Stimulated activated CD4-positive, alpha-beta T cell treated with anti-CD3 and anti-CD28 coated beads, Interleukin-2, amount 100 ng/mL, for 48 hours (primary cell): ENCODE results near the gene TRIB2.
"Not testable (repeated sequence)": the region's sequence is repeated elsewhere in the genome, so short reads cannot be mapped to it uniquely, and the experiment has no call there.

Experiments used
- DNase-seq, 2 donors: peaks; one replicate each; pipeline ENCODE4 v3.0.0-alpha.2; 2020

TRIB2 gene

DNA sequence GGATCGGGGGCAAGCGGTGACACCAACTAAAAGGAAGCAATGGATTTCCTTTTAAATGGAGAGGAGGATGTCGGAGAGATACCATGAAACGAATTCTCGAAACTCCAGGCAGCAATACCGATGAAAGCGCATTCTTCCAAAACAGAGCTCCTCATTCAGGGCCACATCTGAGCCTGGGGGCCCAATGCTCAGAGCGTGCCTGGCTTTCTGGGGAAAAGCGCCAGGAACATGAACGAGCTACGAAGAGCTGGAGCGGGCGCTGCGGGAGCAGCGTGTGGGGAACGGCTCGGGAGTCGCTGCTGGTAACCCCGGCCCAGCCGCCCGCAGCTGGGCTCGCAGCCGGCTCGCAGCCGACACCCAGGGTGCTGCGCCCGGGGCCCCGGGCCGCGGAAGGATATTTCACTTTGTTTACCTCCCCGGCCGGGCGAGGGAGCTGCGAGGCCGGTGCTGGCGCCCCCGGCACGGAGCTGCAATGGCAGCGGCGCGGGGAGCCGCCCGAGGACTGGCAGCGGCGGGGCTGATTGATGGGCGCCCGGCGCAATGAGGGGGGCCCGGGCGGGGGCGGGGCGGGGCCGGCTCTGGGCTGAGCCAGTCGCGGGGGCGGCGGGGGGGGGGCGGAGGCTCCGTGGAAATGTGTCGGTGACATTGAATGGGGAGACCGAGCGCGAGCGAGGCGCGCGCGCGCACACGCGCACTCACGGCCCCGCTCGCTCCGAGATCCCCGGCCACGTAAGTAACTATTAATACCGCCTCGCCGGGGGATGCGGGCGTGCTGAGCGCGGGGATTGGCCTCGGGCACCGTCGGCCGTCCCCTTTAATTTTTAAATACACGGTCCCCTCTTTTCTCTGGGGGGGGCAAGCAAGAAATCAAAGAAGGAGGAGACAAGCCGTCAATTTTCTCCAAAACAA, at the start of gene TRIB2:
TRIB2 (plus strand) TSS at position 655 of the 909 bp plus-strand sequence. CDS start 1,372 bp downstream, outside the sequence.
- DNase-seq: peak; percentile 70 to 77

DNA sequence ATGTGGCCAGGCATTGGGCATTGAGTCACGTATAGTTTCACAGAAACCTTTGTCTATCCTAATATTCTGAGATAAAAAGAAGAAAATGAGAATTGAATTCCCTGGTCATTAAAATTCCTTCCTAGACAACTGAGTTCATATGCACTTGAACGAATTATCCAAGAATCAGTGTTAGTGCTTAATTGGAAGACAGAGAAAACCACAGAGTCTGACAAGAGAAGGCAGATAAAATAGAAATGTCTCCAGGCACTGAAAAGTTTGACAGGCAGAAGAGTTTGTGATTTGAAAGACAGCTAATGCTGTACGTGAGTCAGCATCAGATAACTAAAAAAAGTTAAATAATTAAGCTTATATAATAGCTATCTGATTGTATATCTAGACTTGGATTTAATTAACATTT, 47.7 kb upstream of the TRIB2 start:
- no peak for DNase-seq

GRCh38 chr2:12672711-12673315, 43.9 kb upstream of the TRIB2 start:
- DNase-seq: no peak

DNA sequence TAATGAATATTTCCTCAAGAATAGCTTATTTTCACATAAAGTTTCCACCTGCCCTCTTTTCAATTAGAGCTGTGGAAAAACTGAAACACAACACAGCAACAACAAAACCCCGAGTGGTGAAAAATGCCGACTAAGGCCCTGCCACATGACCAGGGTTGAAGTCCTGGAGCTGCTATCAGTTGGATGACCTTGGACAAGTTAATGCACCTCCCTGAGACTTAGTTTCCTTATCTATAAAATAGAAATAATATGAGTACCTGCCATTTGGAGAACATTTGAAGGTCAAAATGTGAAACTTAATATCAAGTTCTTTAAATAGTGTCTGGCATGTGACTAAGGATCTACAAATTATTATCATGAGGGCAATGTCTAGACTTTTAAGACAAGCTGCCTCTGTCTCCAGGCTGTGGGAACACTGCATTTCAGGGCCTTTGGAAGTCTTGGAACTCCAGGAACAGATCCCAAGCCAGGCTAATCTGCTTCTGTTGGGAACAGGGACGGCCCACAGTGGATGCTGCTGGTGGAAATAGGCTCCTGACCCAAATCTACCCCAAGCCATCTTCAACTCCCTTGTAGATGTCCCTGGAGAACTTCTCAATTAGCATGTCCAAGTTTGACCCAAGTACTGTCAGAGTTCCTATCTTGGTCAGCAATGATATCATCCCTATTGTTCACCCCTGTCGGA, 42.0 kb upstream of the TRIB2 start:
- DNase-seq: no peak

DNA sequence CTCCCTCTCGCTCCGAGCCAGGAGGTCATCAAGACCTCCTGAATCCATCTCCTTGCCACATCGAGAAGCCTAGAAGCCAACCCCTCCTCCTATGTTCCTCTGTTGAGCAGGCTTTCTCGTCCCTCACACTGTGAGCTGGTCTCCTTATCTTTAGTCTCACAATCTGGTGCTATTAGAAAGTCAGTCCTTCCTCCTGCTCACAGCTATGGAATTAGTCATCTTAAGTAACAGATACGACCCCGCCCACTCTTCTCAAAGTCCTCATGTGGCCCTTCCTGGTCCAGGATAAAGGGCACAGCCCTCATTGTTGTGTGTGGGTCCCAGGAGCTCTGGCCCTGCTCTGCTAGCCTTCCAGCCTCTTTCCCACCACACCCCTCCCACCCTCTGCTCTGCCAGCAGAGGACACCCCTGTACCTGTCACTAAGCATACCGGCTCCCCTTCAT, 41.4 kb upstream of the TRIB2 start:
- DNase-seq: no peak

DNA sequence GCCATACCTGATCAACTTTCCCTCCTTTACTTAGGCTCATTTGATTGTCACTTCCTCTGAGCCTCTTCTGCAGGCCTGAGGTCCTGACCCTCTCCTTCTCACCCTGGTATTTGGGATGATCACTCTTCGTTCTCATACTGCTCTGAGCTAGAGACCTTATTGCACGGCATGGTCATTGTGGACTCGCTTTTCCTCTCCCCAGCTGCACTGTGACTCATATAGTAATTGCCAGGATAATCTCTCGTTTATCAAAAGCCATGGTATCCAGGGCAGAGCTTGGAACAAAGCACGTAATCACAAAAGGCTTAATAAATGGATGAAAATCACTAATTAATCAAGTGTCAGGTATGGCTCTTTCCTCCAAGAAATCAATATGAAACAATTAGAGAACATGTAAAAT, 40.9 kb upstream of the TRIB2 start:
- no peak for DNase-seq

- no peak for DNase-seq
These were observed 40.0 kb upstream of the TRIB2 start for GRCh38 chr2:12676771-12677170.

DNA sequence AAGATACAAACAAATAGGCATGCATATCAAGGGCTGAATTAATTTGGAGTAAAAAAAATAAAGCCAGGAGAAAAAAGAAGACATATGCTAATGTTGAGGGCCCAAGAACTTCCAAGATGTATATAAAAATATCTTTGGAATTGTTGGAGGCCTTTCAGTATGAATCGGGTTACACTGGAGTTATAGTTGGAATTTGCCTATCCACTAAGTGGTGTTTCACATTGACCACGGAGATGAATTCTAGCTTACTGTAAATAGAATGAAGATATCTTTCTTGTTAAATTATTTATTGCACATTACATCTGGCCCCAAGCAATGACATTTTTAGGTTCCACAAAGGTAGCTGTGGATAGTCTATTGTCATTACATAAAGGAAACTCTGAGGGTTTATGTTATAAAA, 38.5 kb upstream of the TRIB2 start:
- DNase-seq: no peak

GRCh38 chr2:12679550-12680072, 37.1 kb upstream of the TRIB2 start:
- no peak for DNase-seq

DNA sequence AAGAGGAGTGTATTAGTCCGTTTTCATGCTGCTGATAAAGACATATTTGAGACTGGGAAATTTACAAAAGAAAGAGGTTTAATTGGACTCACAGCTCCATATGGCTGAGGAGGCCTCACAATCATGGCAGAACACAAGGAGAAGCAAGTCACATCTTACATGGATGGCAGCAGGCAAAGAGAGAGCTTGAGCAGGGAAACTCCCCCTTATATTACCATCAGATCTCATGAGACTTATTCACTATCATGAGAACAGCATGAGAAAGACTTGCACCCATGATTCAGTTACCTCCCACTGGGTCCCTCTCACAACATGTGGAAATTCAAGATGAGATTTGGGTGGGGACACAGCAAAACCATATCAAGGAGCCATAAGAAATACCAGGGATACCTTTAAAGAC, 36.6 kb upstream of the TRIB2 start:
- not testable (repeated sequence) for DNase-seq

- DNase-seq: no peak
These were observed 34.7 kb upstream of the TRIB2 start for GRCh38 chr2:12682017-12682416.

DNA sequence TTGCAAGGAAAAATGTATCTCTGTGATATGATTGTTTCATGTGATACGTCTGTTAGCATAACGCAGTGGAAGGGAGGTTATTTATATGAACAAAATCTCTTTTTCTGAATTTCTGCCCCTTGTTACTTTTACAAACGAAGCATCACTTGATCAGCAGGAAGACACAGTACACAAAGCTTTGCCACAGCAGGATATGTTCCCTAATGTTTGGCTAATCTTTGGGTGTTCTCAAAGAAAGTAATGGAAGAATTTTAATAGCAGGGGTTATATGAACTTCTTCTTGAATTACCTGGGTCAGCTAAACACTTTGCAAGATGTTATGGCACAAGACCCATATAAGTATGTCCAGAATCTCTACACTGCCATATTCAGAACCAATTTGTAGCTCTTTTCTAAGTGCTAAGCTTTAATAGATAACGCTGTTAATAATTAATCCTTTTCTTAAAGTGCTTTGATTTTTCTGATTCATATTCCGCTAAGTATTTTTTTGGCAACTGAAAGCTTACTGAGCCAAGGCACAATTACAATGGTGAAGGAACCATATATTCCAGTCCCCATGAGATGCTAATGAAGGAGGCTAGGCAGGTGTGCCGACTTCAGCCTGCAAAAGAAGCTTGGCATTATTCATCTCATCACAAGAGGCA, 33.2 kb upstream of the TRIB2 start:
- no peak for DNase-seq

DNA sequence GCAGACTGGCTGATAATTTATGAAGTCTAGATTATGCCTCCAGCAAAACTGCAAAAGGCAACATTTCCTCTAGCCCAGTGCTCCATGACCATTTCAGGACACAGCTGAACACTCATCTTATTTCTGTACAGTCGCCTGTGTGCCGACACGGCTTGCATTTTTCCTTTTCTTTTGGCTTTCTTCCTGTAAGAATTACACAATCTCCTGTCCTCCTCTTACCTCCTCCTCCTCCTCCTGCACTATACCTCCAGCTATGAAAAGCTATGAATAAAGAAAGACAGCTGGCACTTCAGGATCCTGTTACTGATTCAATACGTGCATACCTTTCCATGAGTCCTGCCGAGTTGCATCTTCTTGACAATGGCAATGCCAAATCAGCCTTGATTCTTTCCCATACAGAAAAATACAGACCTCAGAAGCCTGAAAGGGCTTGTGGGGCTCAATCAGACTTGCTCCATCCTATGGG, 32.2 kb upstream of the TRIB2 start:
- DNase-seq: no peak

- no peak for DNase-seq
These were observed 31.6 kb upstream of the TRIB2 start for GRCh38 chr2:12685145-12685544.

GRCh38 chr2:12685956-12686355, 30.8 kb upstream of the TRIB2 start:
- no peak for DNase-seq

DNA sequence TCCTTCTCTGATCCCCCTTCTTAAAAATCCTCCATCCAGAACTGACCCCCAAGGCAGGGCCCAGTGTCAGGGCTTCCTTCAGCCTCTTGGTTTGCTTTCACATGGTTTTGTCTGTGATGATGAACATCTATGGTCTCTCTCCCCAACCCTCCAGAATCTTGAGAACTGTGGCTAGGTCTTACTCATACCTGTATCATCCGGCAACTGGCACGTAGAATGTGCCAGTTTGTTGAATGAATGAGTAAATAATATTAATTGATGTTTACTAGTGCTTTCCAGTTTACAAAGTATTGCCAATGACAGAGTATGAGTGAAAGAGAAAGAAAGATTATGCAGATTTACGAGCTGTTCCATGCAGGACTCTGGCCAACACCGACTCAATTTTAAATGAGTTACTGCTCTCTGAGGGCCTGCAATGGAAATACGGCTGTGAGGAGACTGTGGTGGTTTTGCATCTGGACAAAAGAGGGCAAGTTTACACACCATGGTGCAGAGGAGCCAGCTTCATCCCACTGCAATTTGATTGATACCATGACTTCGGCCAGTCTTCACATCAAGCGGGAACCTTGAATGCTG, 29.9 kb upstream of the TRIB2 start:
- DNase-seq: no peak

GRCh38 chr2:12688091-12688490, 28.6 kb upstream of the TRIB2 start:
- DNase-seq: no peak

DNA sequence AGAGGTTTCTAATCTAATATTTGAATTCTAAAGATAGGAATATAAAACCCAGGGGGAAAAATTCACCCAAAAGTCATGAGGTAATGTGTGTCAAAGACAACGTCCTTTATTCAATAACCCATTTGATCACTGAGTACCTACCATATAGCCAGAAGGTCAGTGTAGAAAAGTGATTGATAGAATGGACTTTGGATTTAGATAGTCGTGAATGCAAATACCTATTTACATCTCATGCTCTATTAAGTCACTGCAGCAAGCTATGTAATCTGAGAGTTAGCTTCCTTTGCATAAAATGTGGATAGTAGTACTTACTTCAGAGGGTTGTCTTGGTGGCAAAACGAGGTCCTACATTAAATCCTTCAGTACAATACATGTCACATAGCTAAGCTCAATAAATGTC, 27.8 kb upstream of the TRIB2 start:
- DNase-seq: no peak

- no peak for DNase-seq
These were observed 23.2 kb upstream of the TRIB2 start for GRCh38 chr2:12693509-12693908.

DNA sequence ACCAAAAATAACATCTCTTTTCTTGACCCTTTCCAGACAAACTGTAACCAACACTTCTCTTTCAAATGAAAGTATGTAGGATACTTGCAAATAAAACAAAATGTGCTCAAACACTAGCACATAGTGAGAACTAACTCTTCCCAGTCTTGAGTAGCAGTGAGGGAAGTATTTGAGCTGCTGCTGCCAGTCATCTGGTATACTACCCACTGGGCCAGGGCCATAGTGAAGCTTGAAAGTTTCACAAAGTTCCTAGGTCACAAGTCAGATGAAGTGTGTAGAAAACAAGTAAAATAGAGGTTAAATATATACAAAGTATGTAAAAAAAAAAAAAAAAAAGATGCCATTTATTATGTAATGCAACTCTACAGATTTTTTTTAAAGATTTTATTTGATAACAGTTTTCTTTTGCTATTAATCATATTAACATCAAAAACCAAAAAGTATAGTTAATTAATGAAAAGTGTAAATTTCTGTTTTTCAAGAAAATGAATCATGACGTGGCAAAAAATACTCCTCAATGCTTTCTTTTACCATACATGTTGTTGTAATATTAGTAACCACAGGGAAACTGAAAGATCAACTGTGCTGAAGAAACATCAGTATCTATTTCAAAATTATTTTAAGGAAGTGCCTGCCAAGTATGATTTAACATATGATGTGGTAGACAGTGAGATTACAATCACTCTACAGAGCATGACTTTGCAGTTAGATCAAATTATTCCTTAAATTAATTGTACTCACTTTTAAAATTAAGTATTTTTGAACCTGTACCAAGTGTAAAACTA, 21.6 kb upstream of the TRIB2 start:
- DNase-seq: no peak

GRCh38 chr2:12697617-12698016, 19.1 kb upstream of the TRIB2 start:
- no peak for DNase-seq

DNA sequence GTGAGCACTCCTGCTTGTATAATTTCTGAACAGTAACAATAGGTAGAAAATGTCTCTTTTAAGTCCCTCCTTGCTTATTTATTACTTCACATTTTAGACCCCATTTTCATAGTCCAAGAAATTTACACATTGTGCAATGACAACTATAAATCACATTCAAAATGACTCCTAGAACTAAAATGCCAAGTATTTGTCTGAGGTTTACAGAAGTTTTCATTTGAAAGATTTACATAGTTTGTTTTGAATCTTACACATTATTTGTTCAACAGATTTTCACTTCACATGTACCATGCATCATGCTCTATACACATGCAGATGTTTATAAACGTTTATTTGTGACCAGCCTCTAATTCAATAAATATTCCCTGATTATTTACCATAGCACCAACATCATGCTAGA, 15.7 kb upstream of the TRIB2 start:
- DNase-seq: no peak
